IMR-90 (cell line): ENCODE measurements around the gene CABP2. TPM values are rescaled to one million over a fixed set of nuclear protein-coding genes. Genes with fewer than 3 reads are reported as not detected.

Experiments used
- ATAC-seq: fragments of 200-7000 bp; cut with Tn5 transposase; 2 replicates; pipeline ENCODE4 v1.9.1; 2020; ENCODE audit warnings: low read depth, mild to moderate bottlenecking, moderate library complexity
- BruUV-seq: library from RNA; stranded (reverse); fragments of 400-500 nt; replicated peaks from 2 replicates; lab custom pipeline; 2021; lab: Mats Ljungman, UMichigan
- CTCF ChIA-PET: fragments of 300-600 bp; formaldehyde crosslinking; extraction: SDS; loops from one replicate; lab custom pipeline; 2021; ENCODE audit warnings: antibody characterized with exemption; lab: Yijun Ruan, JAX
- POLR2A ChIA-PET: fragments of 300-600 bp; sonication (Branson Sonifier 250); formaldehyde crosslinking; loops from one replicate; lab custom pipeline; 2022; ENCODE audit warnings: antibody characterized with exemption; ENCODE audit not compliant: unreplicated experiment; lab: Charles Lee
- DNase-seq: peaks from one replicate; pipeline ENCODE4 v3.0.0; 2013
- H2AFZ ChIP-seq: replicated peaks from 2 replicates; pipeline ENCODE3; 2013; ENCODE audit warnings: low read length, mild to moderate bottlenecking; ENCODE audit not compliant: poor library complexity
- H2AK5ac ChIP-seq: 2 replicates; pipeline ENCODE4 v1.6.1; 2013; ENCODE audit warnings: low read depth, low read length, inconsistent platforms
- H2AK9ac ChIP-seq: replicated peaks from 2 replicates; pipeline ENCODE3; 2013; ENCODE audit warnings: mild to moderate bottlenecking, low read depth, low read length, moderate library complexity; ENCODE audit not compliant: poor library complexity
- H2BK120ac ChIP-seq: 2 replicates; pipeline ENCODE4 v1.6.1; 2013; ENCODE audit warnings: low read depth, low read length, inconsistent platforms
- H2BK15ac ChIP-seq: 3 replicates; pipeline ENCODE4 v1.6.1; 2013; ENCODE audit warnings: low read depth, low read length, inconsistent platforms
- H2BK20ac ChIP-seq: 2 replicates; pipeline ENCODE4 v1.6.1; 2013; ENCODE audit warnings: low read depth, mild to moderate bottlenecking, inconsistent platforms, low read length, moderate library complexity
- H2BK5ac ChIP-seq: 2 replicates; pipeline ENCODE4 v1.6.1; 2013; ENCODE audit warnings: mild to moderate bottlenecking, low read depth, low read length, inconsistent platforms; ENCODE audit not compliant: poor library complexity, severe bottlenecking
- H3K14ac ChIP-seq: replicated peaks from 2 replicates; pipeline ENCODE4 v1.6.1; 2013; ENCODE audit warnings: low read depth, low read length, inconsistent platforms
- H3K18ac ChIP-seq: 2 replicates; pipeline ENCODE4 v1.6.1; 2013; ENCODE audit warnings: low read depth, low read length, control low read depth
- H3K23ac ChIP-seq: 2 replicates; pipeline ENCODE4 v1.6.1; 2013; ENCODE audit warnings: low read depth, low read length, inconsistent platforms
- H3K27ac ChIP-seq: 2 replicates; pipeline ENCODE4 v1.5.1; 2013; ENCODE audit warnings: mild to moderate bottlenecking, control low read depth, low read length; ENCODE audit not compliant: insufficient read depth
- H3K27me3 ChIP-seq: 2 replicates; pipeline ENCODE4 v1.6.1; 2013; ENCODE audit warnings: low read length; ENCODE audit not compliant: control insufficient read depth, insufficient read depth
- H3K36me3 ChIP-seq: 2 replicates; pipeline ENCODE4 v1.6.1; 2013; ENCODE audit warnings: low read length, mixed read lengths; ENCODE audit not compliant: control insufficient read depth, insufficient read depth
- H3K4ac ChIP-seq: 2 replicates; pipeline ENCODE4 v1.6.1; 2013; ENCODE audit warnings: low read depth, low read length, inconsistent platforms
- H3K4me1 ChIP-seq: 2 replicates; pipeline ENCODE4 v1.6.1; 2013; ENCODE audit warnings: low read length, mixed read lengths; ENCODE audit not compliant: control insufficient read depth, insufficient read depth
- H3K4me2 ChIP-seq: 2 replicates; pipeline ENCODE4 v1.6.1; 2013; ENCODE audit warnings: low read depth, mild to moderate bottlenecking, control low read depth, low read length, moderate library complexity
- H3K4me3 ChIP-seq: 2 replicates; pipeline ENCODE4 v1.5.1; 2013; ENCODE audit warnings: low read depth, mild to moderate bottlenecking, control low read depth, low read length, moderate library complexity; ENCODE audit not compliant: insufficient read depth
- H3K56ac ChIP-seq: 2 replicates; pipeline ENCODE4 v1.6.1; 2013; ENCODE audit warnings: low read length, inconsistent platforms; ENCODE audit not compliant: insufficient read depth; ENCODE audit errors: extremely low read depth
- H3K79me1 ChIP-seq, 2 experiments: 2 replicates each; pipeline ENCODE4 v1.6.1; 2013; ENCODE audit warnings: low read length in 2 of 2, inconsistent platforms in 1 of 2, low read depth in 1 of 2
- H3K9ac ChIP-seq: 2 replicates; pipeline ENCODE4 v1.6.1; 2013; ENCODE audit warnings: low read depth, low read length, control low read depth
- H3K9me1 ChIP-seq: 2 replicates; pipeline ENCODE4 v1.6.1; 2013; ENCODE audit warnings: low read length, inconsistent platforms; ENCODE audit not compliant: insufficient read depth
- H3K9me3 ChIP-seq: 2 replicates; pipeline ENCODE4 v1.6.1; 2013; ENCODE audit warnings: low read length; ENCODE audit not compliant: control insufficient read depth, insufficient read depth
- H4K20me1 ChIP-seq: 2 replicates; pipeline ENCODE4 v1.6.1; 2013; ENCODE audit warnings: low read length, inconsistent platforms; ENCODE audit not compliant: insufficient read depth
- H4K5ac ChIP-seq: 2 replicates; pipeline ENCODE4 v1.6.1; 2013; ENCODE audit warnings: mild to moderate bottlenecking, low read depth, low read length, control low read depth
- H4K8ac ChIP-seq, 2 experiments: 2 replicates each; pipeline ENCODE4 v1.6.1; 2013; ENCODE audit warnings: low read depth in 2 of 2, low read length in 2 of 2, control low read depth in 1 of 2, inconsistent platforms in 1 of 2
- H4K91ac ChIP-seq: 2 replicates; pipeline ENCODE4 v1.6.1; 2013; ENCODE audit warnings: low read depth, low read length, inconsistent platforms; ENCODE audit not compliant: insufficient read depth
- BHLHE40 ChIP-seq: fragments of 150-350 bp; IDR thresholded peaks from 2 replicates; pipeline ENCODE4 v1.6.1; 2016; ENCODE audit warnings: mild to moderate bottlenecking, low read depth, low read length
- CEBPB ChIP-seq: IDR thresholded peaks from 2 replicates; pipeline ENCODE4 v1.6.1; 2012; ENCODE audit warnings: low read depth, low read length, improper control_type of control experiment
- CHD1 ChIP-seq: IDR thresholded peaks from 2 replicates; pipeline ENCODE4 v1.6.1; 2012; ENCODE audit warnings: low read depth, low read length, improper control_type of control experiment
- CTCF ChIP-seq: conservative IDR thresholded peaks from 2 replicates; pipeline ENCODE4 v1.5.1; 2012; ENCODE audit warnings: mild to moderate bottlenecking, low read depth, low read length, improper control_type of control experiment
- ELK1 ChIP-seq: fragments of 150-350 bp; IDR thresholded peaks from 2 replicates; pipeline ENCODE4 v1.6.1; 2016; ENCODE audit warnings: low read depth, mild to moderate bottlenecking, low read length, moderate library complexity, borderline replicate concordance
- FOS ChIP-seq: fragments of 150-350 bp; IDR thresholded peaks from 2 replicates; pipeline ENCODE4 v1.6.1; 2016; ENCODE audit warnings: low read depth, low read length
- MAFK ChIP-seq: IDR thresholded peaks from 2 replicates; pipeline ENCODE4 v1.6.1; 2012; ENCODE audit warnings: low read depth, low read length, improper control_type of control experiment
- MAZ ChIP-seq: IDR thresholded peaks from 2 replicates; pipeline ENCODE4 v1.6.1; 2012; ENCODE audit warnings: low read depth, mild to moderate bottlenecking, low read length, improper control_type of control experiment, moderate library complexity, borderline replicate concordance
- NFE2L2 ChIP-seq: fragments of 150-350 bp; IDR thresholded peaks from 2 replicates; pipeline ENCODE4 v1.6.1; 2016; ENCODE audit warnings: low read depth, mild to moderate bottlenecking, low read length
- POLR2A ChIP-seq: IDR thresholded peaks from 2 replicates; pipeline ENCODE4 v1.6.1; 2012; ENCODE audit warnings: mild to moderate bottlenecking, low read depth, low read length
- RAD21 ChIP-seq: IDR thresholded peaks from 2 replicates; pipeline ENCODE4 v1.6.1; 2012; ENCODE audit warnings: low read length, improper control_type of control experiment
- RCOR1 ChIP-seq: IDR thresholded peaks from 2 replicates; pipeline ENCODE4 v1.6.1; 2012; ENCODE audit warnings: mild to moderate bottlenecking, low read length, improper control_type of control experiment; ENCODE audit not compliant: insufficient replicate concordance
- RFX5 ChIP-seq: IDR thresholded peaks from 2 replicates; pipeline ENCODE4 v1.8.0; 2012; ENCODE audit warnings: low read depth, mild to moderate bottlenecking, low read length, moderate library complexity
- SMC3 ChIP-seq: fragments of 150-350 bp; IDR thresholded peaks from 2 replicates; pipeline ENCODE4 v1.6.1; 2016; ENCODE audit warnings: low read depth, mild to moderate bottlenecking, antibody characterized with exemption, low read length, moderate library complexity
- USF2 ChIP-seq: fragments of 150-350 bp; IDR thresholded peaks from 2 replicates; pipeline ENCODE4 v1.6.1; 2017; ENCODE audit warnings: mild to moderate bottlenecking, antibody characterized with exemption, low read length, low read depth
- WGBS, 2 experiments: methylation state at CpG; one replicate each; pipeline versions ENCODE4 v1.1.5 to v1.1.7; 2013; ENCODE audit warnings: missing lambda C conversion rate in 2 of 2; ENCODE audit not compliant: insufficient read length in 1 of 2; ENCODE audit errors: extremely low coverage in 2 of 2; 5-methylcytosine and 5-hydroxymethylcytosine counted together
- dilution Hi-C: fragments of 300-500 bp; cut with HindIII; formaldehyde crosslinking; loops from one replicate; pipeline ENCODE4 v1.14.3; 2018; ENCODE audit warnings: low sequenced_read_pairs; ENCODE audit not compliant: unreplicated experiment
- in situ Hi-C: fragments of 300-500 bp; cut with MboI; formaldehyde crosslinking; loops from 3 replicates; pipeline ENCODE4 v1.14.3; 2019; ENCODE audit warnings: low sequenced_read_pairs, inconsistent platforms, mixed read lengths
- intact Hi-C: fragments of 100-400 bp; cut with micrococcal nuclease; formaldehyde crosslinking; loops from 2 replicates; pipeline ENCODE4 v1.10.0; 2022
- polyA plus RNA-seq, 3 experiments: library from polyadenylated mRNA; depleted of rRNA; stranded (reverse); fragments of >200 nt; gene quantifications; 2 replicates each; pipeline ENCODE4 v1.2.3, GENCODE V29; 2012; ENCODE audit warnings: low replicate concordance in 1 of 3
- total RNA-seq: library from RNA; depleted of rRNA; stranded (reverse); fragments of >200 nt; gene quantifications from 2 replicates; pipeline ENCODE4 v1.2.3, GENCODE V29; 2012

Gene CABP2
- total and polyA plus RNA-seq, 2 of the 4 experiments (the other 2 are of a cell fraction): not detected

GRCh38 chr11:67497656-67498291 lies 25.5 kb downstream of the CABP2 start:
- Histone ChIP-seq H4K20me1 (no peaks in the 10 kb centered on the region), H3K27ac (no peak overlapping the region), H3K4me1 (no peaks in the 10 kb centered on the region), H3K4me2 (no peak overlapping the region), H3K27me3 (no peaks in the 10 kb centered on the region), H2BK20ac (no peak overlapping the region), H3K79me1 (peaks cover 4 to 10% of the 10 kb centered on the region in 2 experiments; a peak in 3 of 4 replicates), H2BK15ac (no peak overlapping the region), H3K14ac (no peak overlapping the region), H4K5ac (no peak overlapping the region), H2AK9ac (no peak overlapping the region), H3K4ac (no peak overlapping the region), H3K9me3 (no peaks in the 10 kb centered on the region), H2AFZ (no peak overlapping the region), H3K9ac (no peak overlapping the region), H2BK120ac (no peak overlapping the region), H4K91ac (no peak overlapping the region), H3K9me1 (peaks cover 4% of the 10 kb centered on the region), H3K23ac (no peak overlapping the region), H4K8ac (no peak overlapping the region), H3K56ac (no peak overlapping the region), H2BK5ac (no peak overlapping the region), H3K4me3 (no peak overlapping the region), H2AK5ac (no peak overlapping the region), H3K36me3 (peaks cover 36% of the 10 kb centered on the region), H3K18ac (no peak overlapping the region)
- in situ Hi-C loops: no loop called here
- no peak for TF ChIP-seq NFE2L2
- TF ChIP-seq CEBPB: no peak
- TF ChIP-seq CTCF: no peak
- TF ChIP-seq MAFK: no peak
- no peak for TF ChIP-seq BHLHE40
- TF ChIP-seq FOS: no peak
- TF ChIP-seq SMC3: no peak
- TF ChIP-seq RCOR1: no peak
- TF ChIP-seq RAD21: no peak
- TF ChIP-seq ELK1: no peak
- no peak for TF ChIP-seq CHD1
- TF ChIP-seq POLR2A: no peak
- TF ChIP-seq USF2: no peak
- TF ChIP-seq MAZ: no peak
- TF ChIP-seq RFX5: no peak
- ATAC-seq (no peak), DNase-seq (no peak)
- ChIA-PET CTCF (no interaction called here), POLR2A (no interaction called here)
- intact Hi-C loops: no loop called here
- WGBS, 2 experiments: 94% methylated on average over 13 of the region's 21 CpGs; no CpG with 5 or more reads in 1 of the 2 experiments
- dilution Hi-C loops: no loop called here
- BruUV-seq: no TSS peak
